Measurements from ENCODE around the gene ARID3B.
"Not testable (repeated sequence)": the region's sequence is repeated elsewhere in the genome, so short reads cannot be mapped to it uniquely, and the experiment has no call there.

ARID3B gene

DNA sequence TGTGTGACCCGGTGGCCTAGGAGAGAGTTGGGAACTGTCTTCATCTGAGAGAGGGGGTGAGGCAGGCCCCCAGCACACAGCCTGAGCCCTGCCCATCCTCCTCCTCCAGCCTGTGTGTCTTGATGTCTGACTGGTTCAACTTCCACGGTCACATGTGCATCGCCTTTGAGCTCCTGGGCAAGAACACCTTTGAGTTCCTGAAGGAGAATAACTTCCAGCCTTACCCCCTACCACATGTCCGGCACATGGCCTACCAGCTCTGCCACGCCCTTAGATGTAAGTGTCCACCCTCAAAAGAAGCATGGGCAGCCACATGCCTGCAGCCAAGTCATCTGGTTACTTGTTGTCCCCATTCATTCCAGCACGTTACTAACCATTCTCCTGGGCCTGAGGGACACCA lies 84.7 kb downstream of the ARID3B start:
- no peak for DNase-seq

DNA sequence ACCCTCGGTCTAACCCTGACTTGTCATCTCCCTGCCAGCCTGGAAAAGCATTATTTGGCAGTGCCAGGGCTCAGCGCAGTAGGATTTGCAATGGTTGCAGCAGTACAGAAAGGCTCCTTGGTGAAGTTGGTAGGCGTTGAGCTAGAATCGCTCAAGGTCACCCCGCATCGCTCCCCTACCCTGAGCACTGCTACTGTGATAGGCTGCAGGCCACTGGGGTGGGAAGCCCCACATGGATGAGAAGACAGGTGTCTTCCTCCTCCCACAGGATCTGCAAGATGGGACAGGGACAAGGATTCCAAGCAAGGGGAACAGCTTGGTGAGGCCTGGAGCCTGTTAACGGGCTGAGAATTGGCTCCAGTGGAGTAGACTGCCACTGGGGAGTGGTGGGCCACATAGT lies 85.3 kb downstream of the ARID3B start:
- no peak for DNase-seq

DNA sequence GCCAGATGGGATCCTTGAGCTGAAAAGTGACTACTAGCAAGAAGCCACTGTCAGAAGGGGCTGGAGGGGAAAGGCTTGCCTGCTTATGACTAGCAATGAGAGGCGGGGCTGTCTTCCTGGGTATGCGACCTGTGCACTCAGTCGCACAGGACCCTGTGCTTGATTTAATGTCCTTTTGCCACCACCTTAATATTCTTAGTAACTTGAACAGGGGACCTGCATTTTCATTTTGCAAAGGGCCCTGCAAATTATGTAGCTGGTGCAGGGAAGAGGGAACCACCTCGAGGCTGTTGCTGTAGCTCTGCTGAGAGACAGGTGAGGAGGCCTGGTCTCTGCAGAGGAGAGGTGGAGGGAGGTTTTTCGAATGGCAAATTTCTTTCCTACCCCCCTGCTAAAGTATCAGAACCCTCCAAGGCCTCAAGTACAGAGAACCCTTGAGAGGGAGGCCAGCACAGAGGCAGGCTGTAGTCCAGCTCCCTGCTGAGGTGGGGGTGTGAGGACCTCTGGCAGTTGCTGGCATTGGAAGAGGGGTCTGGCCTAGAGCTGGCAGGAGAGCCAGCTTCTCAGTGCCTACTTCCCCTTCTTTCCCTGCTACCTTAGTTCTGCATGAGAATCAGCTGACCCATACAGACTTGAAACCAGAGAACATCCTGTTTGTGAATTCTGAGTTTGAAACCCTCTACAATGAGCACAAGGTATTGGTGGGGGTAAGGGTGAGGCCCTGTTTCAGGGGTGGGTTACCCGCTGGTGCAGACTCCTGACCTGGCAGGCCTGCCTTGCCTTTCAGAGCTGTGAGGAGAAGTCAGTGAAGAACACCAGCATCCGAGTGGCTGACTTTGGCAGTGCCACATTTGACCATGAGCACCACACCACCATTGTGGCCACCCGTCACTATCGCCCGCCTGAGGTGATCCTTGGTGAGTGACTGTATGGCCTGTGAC lies 86.0 kb downstream of the ARID3B start:
- peak; percentile 51 for DNase-seq

DNA sequence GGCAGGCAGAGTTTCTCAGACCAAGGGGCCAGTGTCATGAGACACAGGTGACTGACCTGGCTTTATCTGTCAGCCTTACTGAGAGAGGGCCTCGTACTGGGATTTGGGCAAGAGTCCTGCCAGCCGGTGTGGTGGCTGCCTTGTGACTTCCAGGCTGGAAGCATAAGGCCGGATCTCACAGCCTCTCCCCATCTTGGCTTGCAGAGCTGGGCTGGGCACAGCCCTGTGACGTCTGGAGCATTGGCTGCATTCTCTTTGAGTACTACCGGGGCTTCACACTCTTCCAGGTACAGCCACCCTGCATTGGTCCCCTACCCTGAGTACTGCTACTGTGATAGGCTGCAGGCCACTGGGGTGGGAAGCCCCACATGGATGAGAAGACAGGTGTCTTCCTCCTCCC lies 86.7 kb downstream of the ARID3B start:
- DNase-seq, result no peak

DNA sequence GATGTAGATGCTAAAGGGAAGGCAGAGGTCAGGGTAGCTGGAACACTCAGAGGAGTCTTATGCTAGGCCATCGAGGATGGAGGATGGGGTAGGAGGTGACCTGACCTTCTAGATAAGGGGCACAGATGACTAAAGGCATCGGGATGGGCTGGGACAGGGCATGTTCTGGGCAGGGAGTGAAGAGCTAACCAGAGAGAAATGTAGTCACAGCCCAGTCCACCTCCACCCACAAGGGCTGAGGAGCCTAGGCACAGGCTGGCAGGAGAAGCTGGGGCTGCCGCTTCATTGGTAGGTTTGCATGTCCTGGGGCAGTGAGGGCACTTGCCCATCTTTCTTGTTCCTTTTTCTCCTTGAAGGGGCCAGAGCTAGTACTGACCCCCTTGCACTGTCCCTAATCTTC lies 87.2 kb downstream of the ARID3B start:
- DNase-seq, result no peak

DNA sequence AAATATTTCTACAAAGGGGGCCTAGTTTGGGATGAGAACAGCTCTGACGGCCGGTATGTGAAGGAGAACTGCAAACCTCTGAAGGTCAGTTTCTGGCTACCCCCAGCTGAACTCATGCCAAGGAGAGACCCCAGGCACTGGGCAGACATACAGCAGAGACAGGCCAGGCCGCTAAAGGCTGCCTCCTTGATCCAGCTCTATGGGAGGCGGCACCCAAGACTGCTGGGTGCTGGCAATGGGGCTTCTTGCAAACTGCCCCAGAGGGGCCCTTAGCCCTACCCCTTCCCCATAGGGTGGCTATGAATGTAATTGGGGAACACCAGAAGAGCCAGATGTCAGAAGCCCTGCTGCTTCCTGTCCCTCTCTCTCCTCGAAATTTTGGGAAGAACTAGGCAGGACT lies 87.9 kb downstream of the ARID3B start:
- no peak for DNase-seq

DNA sequence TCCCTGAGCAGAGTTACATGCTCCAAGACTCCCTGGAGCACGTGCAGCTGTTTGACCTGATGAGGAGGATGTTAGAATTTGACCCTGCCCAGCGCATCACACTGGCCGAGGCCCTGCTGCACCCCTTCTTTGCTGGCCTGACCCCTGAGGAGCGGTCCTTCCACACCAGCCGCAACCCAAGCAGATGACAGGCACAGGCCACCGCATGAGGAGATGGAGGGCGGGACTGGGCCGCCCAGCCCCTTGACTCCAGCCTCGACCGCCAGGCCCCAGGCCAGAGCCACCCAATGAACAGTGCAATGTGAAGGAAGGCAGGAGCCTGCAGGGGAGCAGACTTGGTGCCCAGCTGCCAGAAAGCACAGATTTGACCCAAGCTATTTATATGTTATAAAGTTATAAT lies 88.7 kb downstream of the ARID3B start:
- not testable (repeated sequence) for DNase-seq

DNA sequence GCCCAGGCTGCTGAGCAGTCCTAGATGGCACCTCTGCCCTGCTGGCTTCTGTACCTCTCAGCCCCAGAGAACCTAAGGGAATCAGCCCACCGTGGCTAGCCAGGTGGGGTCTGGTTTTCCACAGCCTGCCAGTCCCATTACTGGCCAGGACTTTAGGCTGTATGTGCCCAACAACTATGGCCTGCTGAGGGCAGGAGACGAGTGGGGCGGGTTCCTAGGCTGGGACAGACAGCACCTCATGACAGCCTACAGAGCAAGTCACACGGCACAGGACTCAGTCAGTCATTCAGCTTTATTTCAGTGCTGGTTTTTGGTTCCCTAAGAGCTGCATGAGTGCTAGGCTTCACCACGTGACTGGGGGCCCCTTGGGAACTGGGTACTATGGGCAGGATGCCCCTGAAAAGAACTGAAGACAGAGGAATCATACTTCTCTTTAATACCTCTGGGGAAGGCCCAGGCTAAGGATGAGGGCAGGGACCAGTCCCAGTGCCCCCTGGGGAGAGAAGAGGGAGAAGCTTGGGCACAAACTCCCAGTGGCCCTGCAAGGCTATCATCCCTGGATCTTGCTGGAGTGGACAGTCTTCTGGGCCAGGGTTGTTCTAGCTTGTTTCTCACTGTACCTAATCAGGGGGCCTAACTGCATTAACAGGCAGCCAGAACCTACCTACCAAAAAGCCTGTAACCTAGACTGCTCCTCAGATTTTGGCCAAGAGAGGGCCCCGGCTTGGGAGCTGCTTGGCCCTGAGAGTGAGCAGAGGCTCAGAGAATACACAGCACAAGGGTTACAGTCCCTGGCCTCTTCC lies 89.5 kb downstream of the ARID3B start:
- no peak for DNase-seq

DNA sequence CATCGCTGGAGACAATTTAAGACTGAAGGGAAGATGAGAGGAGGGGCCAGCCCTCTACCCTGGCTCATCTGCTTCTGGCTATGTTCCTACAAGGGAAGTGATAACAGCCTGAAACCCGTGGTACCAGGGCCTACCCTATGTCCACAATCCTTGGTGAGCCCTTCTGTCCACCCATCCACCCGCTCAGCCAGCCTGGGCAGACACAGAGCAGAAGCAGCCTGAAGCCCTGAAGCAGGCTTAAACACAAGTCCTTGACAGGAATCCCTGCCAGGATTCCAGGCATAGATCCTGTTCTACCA lies 90.0 kb downstream of the ARID3B start:
- DNase-seq, result no peak

DNA sequence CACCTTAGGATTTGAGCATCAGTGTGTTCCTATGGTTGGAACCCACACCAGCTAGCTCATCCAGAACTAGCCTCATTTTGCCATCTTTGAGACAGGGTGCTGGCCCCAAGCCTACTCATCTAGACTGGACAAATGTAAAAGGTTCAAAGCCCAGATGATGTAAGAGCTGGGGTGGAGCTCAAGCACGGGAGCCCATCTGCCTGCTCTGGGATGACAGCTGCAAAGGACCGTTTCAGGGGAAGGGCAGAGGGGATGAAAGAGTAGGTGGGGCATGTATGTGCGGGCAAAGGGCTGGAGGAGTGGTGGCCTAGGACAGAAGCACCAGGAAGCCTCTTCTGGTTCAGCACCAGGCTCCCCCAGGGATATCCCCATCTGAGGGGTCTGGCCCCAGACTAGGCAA lies 90.4 kb downstream of the ARID3B start:
- no peak for DNase-seq

DNA sequence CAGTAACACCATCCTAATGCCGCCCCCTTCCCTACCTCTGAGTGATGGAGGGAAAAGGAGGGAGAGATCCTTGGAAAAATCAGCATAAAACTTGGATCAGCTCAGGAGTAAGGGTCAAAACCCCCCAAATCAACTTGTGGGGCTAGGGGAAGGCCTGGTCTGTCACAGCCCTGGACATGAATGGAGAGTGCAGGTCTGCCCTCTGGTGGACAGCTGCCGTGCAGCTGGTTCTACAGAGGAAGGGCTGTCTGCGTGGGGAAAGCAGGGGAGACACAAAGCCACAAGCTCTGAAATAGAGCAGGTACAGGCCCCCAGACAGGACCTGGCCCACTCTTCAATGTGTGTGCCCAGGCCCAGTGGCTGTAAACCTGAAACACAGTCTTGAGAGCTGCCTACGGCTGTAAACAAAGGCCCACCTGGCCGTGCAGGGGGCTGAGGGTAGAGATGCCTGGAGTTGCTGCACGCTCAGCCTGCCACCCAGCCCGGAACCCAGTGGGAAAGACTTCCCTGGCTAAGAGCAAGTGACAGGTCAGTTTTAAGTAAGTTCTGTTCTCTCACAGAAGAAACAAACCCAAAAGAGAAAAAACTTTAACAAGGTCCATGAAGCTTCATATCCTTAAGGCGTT lies 91.0 kb downstream of the ARID3B start:
- DNase-seq, result peak; percentile 78

DNA sequence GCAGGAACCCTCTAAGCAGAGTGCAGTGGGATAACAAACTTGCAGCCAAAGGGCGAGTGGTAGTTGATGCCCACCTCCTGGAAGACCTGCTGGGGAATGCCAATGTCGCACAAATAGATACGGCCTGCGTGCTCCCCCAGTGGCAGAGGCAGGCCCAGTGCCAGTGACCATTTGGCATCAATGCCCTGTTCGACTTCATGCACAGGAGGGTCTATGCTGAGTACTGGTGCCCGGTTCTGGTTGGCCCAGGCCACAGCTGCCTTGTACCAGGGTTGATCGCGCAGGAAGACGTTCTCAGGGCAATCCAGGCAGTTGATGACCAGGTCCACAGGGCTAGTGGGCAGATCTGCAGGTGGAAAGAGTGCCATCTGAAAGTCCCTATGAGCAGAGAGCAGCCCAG lies 91.6 kb downstream of the ARID3B start:
- no peak for DNase-seq

DNA sequence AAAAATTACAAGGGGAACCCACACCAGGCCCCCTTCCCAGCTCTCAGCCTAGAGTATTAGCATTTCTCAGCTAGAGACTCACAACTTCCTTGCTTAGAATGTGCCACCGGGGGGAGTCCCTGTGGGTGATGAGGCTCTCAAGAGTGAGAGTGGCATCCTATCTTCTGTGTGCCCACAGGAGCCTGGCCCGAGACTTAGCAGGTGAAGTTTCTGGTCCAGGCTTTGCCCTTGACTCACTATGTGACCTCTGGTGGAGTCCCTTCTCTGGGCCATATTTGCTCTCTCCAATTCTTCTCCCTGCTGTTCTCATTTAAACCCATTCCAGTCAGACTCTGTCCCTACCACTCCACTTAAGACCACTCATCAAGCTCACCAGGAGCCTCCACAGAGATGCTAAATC lies 92.8 kb downstream of the ARID3B start:
- no peak for DNase-seq

DNA sequence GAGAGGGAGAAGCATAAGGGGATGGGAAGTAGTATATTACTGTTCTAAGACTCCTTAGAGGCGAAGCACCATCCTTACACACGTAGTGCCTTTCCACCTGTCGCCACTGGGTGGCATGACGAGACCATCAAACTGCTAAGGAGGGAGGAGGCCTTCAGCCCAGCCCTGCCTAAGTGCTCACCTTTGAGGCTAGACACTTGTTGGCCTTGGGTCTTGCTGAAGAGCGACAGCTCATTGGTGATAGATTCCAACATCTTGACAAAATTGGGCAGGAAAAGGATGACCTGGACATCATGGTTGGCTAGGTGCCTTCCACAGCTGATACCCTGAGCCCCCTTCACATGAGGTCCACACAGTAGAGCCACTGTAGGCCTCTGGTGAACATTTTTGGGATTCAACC lies 94.2 kb downstream of the ARID3B start:
- peak; percentile 86 for DNase-seq

DNA sequence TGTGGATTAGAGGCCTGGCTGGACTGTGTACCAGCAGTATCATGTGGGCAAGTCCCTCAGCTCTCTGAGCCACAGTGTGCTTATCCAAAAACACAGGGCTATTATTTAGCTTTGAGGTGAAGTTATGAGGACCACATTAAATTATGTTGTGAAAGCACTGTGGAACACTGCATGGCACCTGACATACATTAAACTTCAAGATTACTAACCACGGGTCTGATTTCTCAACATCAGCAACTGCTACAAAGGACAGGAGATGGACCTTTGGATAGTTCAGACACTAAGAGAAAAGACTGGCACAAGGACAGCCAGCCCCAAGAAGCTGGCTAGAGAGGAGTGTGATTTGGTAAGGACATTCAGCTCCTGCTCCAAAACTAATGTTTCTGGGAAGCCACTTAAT lies 96.0 kb downstream of the ARID3B start:
- no peak for DNase-seq

DNA sequence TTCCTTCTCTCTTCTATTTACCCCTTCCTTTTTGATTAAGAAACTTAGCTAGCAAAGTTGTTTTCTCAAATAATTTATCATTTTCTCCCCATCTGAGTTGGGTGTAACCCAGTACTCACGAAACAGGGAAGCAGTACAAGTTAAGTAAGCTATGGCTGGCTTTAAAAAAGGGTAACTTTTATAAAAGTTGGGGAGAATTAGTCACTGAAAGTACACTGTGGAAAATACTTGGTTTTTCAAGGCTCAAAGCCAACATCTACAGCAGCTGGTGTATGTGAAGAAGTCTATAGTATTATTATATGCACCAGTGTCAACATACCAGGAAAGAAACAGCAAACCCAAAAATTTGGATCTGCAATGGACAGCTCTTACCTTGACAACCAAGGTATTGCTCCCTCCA lies 100.1 kb downstream of the ARID3B start:
- no peak for DNase-seq

DNA sequence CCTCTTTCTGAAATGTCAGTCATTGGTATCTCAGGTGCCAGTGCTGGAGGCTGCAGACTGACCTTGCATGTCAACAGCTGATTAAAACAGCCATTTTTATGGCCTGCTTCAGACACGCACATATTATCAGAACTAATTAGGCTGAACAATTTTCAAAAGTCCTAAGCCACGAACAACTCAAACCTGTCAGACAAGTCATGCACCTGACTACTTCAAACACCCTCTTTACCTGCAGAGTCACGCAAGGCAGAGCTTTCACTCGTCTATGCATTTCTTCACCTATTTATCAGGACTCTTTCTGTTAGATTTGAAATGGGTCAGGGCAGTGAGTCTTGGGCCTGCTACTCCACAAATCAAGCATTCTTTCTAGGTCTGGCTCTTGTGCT lies 101.3 kb downstream of the ARID3B start:
- DNase-seq, result no peak

DNA sequence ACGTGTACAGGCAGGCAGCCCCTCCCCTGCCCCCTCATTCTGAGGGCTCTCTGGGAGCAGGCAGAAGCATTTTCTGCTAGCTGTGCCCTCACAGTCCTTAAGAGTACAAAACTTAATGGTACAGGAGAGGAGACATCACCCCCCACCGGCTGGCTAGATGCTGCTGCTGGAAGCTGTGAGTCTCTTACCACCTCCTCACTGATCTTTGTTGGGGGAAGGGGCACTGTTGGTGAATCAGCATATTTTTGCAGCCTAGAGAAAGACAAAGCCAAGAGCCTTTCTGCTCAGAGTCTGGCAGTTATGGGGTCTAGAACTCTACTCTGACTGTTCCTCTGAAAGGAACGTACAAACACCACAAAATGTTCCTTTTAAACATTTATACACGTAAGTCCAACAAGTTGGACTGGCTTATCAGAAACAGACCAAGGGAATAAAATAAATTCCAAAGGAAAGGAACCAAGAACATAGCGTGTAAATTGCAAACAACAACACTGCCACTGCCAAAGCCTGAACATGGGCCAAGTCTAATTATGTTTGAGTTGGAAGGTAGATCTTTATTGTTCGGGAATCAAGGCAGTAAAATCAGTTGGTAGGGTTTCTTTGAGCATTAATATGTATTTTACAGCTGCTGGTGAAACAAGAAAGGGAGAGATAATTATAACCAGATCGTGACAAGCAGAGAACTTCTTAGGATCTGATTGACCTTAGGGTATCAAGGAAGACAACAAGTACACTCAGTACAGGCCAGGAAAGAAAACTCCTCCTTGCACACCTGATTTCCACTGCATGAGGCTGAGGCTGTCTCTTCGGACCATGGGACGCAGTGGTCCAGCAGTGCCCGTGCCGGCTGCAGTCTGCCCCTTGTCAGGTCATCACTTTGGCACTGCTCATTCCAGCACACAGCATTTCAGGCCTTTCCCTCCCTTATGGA lies 102.0 kb downstream of the ARID3B start:
- DNase-seq, result no peak

DNA sequence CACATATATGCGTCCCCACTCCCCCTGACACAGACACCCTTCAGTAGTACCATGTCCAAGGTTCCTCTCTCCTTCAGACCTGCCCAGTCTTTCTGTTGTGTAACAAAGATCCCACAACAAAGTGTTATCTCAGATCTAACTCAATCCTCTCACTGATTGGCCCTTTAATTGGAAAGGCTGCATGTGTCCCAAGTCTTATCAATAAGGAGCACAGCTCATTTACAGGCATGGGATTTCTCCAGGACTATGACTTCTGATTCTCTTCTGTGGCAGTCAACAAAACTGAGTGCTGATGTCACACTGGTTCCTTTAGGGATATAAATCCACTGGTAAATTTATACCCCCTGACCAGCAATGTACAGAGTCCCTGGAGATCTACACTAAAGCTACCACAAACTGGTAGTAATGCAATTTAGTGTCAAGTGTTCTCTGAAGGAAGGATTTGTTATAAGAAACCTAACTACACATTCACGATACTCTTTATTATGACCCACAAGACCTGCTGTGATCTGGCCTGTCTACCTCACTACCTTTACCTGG lies 102.7 kb downstream of the ARID3B start:
- DNase-seq, result no peak

DNA sequence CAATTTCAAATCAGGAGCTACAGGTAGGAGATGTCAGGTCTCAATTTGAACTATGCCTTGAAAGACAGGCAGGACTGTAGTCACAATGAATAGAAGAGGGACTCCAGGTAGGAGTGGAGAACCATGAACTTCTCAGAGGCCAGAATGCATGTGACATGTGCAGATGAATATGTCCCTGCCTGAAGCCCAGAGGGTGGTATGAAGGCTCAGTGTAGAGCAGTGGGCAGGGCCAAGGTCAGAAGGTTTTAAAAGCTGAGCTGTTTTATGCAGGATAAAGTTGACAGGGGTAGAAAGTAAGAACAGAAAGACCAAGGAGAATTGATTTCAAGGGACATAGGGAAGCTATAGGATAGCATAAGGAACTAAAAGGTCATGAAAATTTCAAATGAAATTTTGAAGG lies 105.5 kb downstream of the ARID3B start:
- no peak for DNase-seq
